Lower leg skin (tissue), 4 donors: ENCODE measurements around the gene NR2E1. TPM values are rescaled to one million over a fixed set of nuclear protein-coding genes. Genes with fewer than 3 reads are reported as not detected.

Source experiments
- DNase-seq, 2 donors: peaks; one replicate each; pipeline ENCODE4 v3.0.0-alpha.2; 2019; ENCODE audit warnings: low spot score in 2 of 2
- H3K4me3 ChIP-seq: fragments of 200-600 bp; sonication (generic); 2 replicates; pipeline ENCODE4 v1.5.1; 2017; ENCODE audit warnings: mild to moderate bottlenecking, low read depth; ENCODE audit not compliant: poor library complexity, severe bottlenecking
- CTCF ChIP-seq, 3 donors: fragments of 450-650 bp; IDR thresholded peaks; one replicate each; pipeline ENCODE4 v1.5.1; 2016; ENCODE audit warnings: antibody characterized with exemption in 3 of 3, mild to moderate bottlenecking in 3 of 3, moderate library complexity in 2 of 3
- POLR2A ChIP-seq, 2 donors: fragments of 450-650 bp; IDR thresholded peaks; one replicate each; pipeline ENCODE4 v1.6.1; 2016 to 2017; ENCODE audit warnings: antibody characterized with exemption in 2 of 2, mild to moderate bottlenecking in 1 of 2, moderate library complexity in 1 of 2
- WGBS, 2 donors: methylation state at CpG; one replicate each; pipeline ENCODE4 v1.1.5; 2018; 5-methylcytosine and 5-hydroxymethylcytosine counted together
- intact Hi-C: fragments of 100-400 bp; cut with DNase I; formaldehyde crosslinking; loops from one replicate; pipeline ENCODE4 v1.15.0; 2023; ENCODE audit warnings: low total_unique reads
- total RNA-seq, 4 donors: library from RNA; depleted of rRNA; stranded (reverse); fragments of >200 nt; gene quantifications; one replicate each; pipeline ENCODE4 v1.1.0, GENCODE V29; 2016

NR2E1 gene
- total RNA-seq, 4 donors from 2014 or later = not detected

GRCh38 chr6:108118810-108119768 is 46.7 kb upstream of the NR2E1 start:
- intact Hi-C loops = loop anchor here (10.0 kb wide), 2 partner anchors 376 to 406 kb away; no protein-coding TSS in a partner anchor
- TF ChIP-seq CTCF (IDR thresholded peaks at IDR 0.05) (no peak), POLR2A (IDR thresholded peaks at IDR 0.05) (no peak)
- WGBS, 2 donors = 9 to 11% methylated on average over 38 to 41 of the region's 67 CpGs
- DNase-seq = no peak
- H3K4me3 ChIP-seq = no peak overlapping the region

- WGBS, 2 donors = 57 to 62% methylated on average over 13 to 24 of the region's 24 CpGs
Observed at GRCh38 chr6:108119769-108120141, 46.1 kb upstream of the NR2E1 start.

GRCh38 chr6:108120311-108120710 is 45.5 kb upstream of the NR2E1 start:
- intact Hi-C loops = no loop called here
- H3K4me3 ChIP-seq = no peak overlapping the region
- 79 to 82% methylated on average over 12 of the region's 12 CpGs for WGBS, 2 donors
- no peak for DNase-seq
- no peak for TF ChIP-seq CTCF (IDR thresholded peaks at IDR 0.05)

More at GRCh38 chr6:108119769-108120141, 46.1 kb upstream of the NR2E1 start:
- H3K4me3 ChIP-seq = no peak overlapping the region
- TF ChIP-seq CTCF (IDR thresholded peaks at IDR 0.05) (no peak), POLR2A (IDR thresholded peaks at IDR 0.05) (no peak)
- intact Hi-C loops = loop anchor here (10.0 kb wide), 2 partner anchors 375 to 405 kb away; no protein-coding TSS in a partner anchor
- no peak for DNase-seq

DNA sequence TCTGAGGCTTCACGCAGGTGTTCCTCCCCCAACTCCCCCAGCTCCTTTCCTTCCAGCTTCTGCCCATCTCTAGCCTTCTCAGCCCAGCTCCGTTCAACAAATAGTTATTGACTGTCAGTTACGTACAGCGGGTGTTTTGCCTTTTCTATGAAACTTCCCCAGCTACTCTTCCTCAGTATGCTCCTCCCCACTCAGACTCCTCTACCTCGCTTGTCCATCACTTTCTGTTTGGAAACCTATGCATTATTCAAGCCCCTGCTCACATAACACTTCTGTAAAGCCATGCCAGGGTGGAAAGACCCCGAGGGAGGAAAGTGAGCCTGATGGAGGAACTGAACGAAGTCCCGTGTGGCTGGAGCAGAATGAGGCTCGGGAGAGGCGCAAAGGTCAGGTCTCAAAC is 44.2 kb upstream of the NR2E1 start:
- WGBS, 2 donors = 63 to 75% methylated on average over 10 of the region's 10 CpGs
- TF ChIP-seq CTCF (IDR thresholded peaks at IDR 0.05) = no peak
- TF ChIP-seq POLR2A (IDR thresholded peaks at IDR 0.05) = no peak
- no peak overlapping the region for H3K4me3 ChIP-seq
- intact Hi-C loops = no loop called here
- DNase-seq = peak in 1 of 2 donors; percentile 34

DNA sequence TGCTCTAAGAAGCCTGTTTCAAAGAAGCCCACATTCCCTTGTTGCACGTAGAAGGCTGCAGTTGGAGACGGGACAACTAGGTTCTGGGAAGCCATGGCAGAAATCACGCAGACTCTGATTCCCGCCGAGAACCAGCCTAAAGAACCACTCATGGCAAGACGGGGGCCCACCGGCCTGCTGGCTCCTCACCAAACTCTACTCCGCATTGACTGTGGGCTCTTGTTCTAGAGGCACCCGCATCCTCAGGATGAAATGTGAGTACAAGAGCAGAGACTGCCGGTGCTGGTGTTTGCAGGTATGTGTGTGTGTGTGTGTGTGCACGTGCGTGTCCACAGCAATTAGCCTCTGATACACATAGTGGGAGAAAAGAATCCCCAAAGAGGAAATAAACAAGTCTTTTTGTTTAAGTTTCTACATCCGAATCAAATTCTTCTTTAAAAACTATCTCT is 42.3 kb upstream of the NR2E1 start:
- TF ChIP-seq POLR2A (IDR thresholded peaks at IDR 0.05) (no peak), CTCF (IDR thresholded peaks at IDR 0.05) (no peak)
- intact Hi-C loops = no loop called here
- 35 to 39% methylated on average over 13 of the region's 13 CpGs for WGBS, 2 donors

More for the DNA sequence above, 42.3 kb upstream of the NR2E1 start:
- no peak overlapping the region for H3K4me3 ChIP-seq
- DNase-seq = no peak
